Stimulated activated CD4-positive, alpha-beta T cell treated with anti-CD3 and anti-CD28 coated beads, Interleukin-15, amount 100 ng/mL, for 48 hours (primary cell): Measurements from ENCODE around the gene SERPINB8.

Experiments
- DNase-seq, 2 donors: peaks; one replicate each; pipeline ENCODE4 v3.0.0-alpha.2; 2020; ENCODE audit warnings: low read depth in 2 of 2

The SERPINB8 gene

GRCh38 chr18:64019922-64020756 lies 50.3 kb downstream of the SERPINB8 start:
- no peak for DNase-seq

GRCh38 chr18:64026350-64026749 lies 56.5 kb downstream of the SERPINB8 start:
- no peak for DNase-seq

GRCh38 chr18:64027931-64028695 lies 58.2 kb downstream of the SERPINB8 start:
- no peak for DNase-seq

- no peak for DNase-seq
These were observed 59.2 kb downstream of the SERPINB8 start for GRCh38 chr18:64029096-64029495.

- no peak for DNase-seq
These were observed 61.5 kb downstream of the SERPINB8 start for GRCh38 chr18:64031411-64031810.

GRCh38 chr18:64032312-64032711 lies 62.4 kb downstream of the SERPINB8 start:
- no peak for DNase-seq

GRCh38 chr18:64037812-64038414 lies 68.0 kb downstream of the SERPINB8 start:
- no peak for DNase-seq
